Osteoblast (primary cell): ENCODE measurements around the gene RASSF1. TPM values are rescaled to one million over a fixed set of nuclear protein-coding genes. Genes with fewer than 3 reads are reported as not detected.
"Not testable (repeated sequence)": the region's sequence is repeated elsewhere in the genome, so short reads cannot be mapped to it uniquely, and the experiment has no call there.

Experiments
- DNase-seq: peaks from one replicate; pipeline ENCODE4 v3.0.0; 2011; ENCODE audit warnings: low spot score, mixed read lengths; ENCODE audit not compliant: insufficient read length; ENCODE audit errors: missing footprints
- H2AFZ ChIP-seq: 2 replicates; pipeline ENCODE4 v1.6.0; 2011; ENCODE audit warnings: mild to moderate bottlenecking, low read length
- H3K27ac ChIP-seq: 2 replicates; pipeline ENCODE4 v1.5.1; 2011; ENCODE audit warnings: mild to moderate bottlenecking, low read depth, low read length, moderate library complexity
- H3K27me3 ChIP-seq: 2 replicates; pipeline ENCODE4 v1.6.0; 2012; ENCODE audit warnings: mild to moderate bottlenecking, control low read depth, inconsistent platforms, low read length, moderate library complexity; ENCODE audit not compliant: insufficient read depth
- H3K36me3 ChIP-seq: 2 replicates; pipeline ENCODE4 v1.5.1; 2011; ENCODE audit warnings: mild to moderate bottlenecking, low read length, control low read depth, moderate library complexity; ENCODE audit not compliant: insufficient read depth
- H3K4me1 ChIP-seq: 2 replicates; pipeline ENCODE4 v1.5.1; 2011; ENCODE audit warnings: mild to moderate bottlenecking, low read length, control low read depth, moderate library complexity; ENCODE audit not compliant: insufficient read depth
- H3K4me2 ChIP-seq: 2 replicates; pipeline ENCODE4 v1.6.0; 2011; ENCODE audit warnings: mild to moderate bottlenecking, low read length; ENCODE audit not compliant: insufficient read depth
- H3K4me3 ChIP-seq: fragments of 200-600 bp; sonication (generic); 3 replicates; pipeline ENCODE4 v1.5.1; 2012; ENCODE audit warnings: mild to moderate bottlenecking, low read length, inconsistent platforms; ENCODE audit not compliant: insufficient read depth
- H3K79me2 ChIP-seq: 2 replicates; pipeline ENCODE4 v1.6.0; 2012; ENCODE audit warnings: mild to moderate bottlenecking, low read length, control low read depth, inconsistent platforms; ENCODE audit not compliant: insufficient read depth
- H3K9me3 ChIP-seq: 2 replicates; pipeline ENCODE4 v1.5.1; 2011; ENCODE audit warnings: low read depth, low read length, control low read depth
- H4K20me1 ChIP-seq: 2 replicates; pipeline ENCODE4 v1.6.0; 2012; ENCODE audit warnings: mild to moderate bottlenecking, low read length, control low read depth; ENCODE audit not compliant: insufficient read depth
- CTCF ChIP-seq: IDR thresholded peaks from 2 replicates; pipeline ENCODE4 v1.5.1; 2011; ENCODE audit warnings: mild to moderate bottlenecking, low read depth, low read length, moderate library complexity; ENCODE audit errors: extremely low read depth
- total RNA-seq: library from RNA; depleted of rRNA; stranded (reverse); fragments of >200 nt; gene quantifications from 2 replicates; pipeline ENCODE4 v1.2.3, GENCODE V29; 2012

RASSF1 gene
- total RNA-seq, 1 donor = 18.1 TPM

DNA sequence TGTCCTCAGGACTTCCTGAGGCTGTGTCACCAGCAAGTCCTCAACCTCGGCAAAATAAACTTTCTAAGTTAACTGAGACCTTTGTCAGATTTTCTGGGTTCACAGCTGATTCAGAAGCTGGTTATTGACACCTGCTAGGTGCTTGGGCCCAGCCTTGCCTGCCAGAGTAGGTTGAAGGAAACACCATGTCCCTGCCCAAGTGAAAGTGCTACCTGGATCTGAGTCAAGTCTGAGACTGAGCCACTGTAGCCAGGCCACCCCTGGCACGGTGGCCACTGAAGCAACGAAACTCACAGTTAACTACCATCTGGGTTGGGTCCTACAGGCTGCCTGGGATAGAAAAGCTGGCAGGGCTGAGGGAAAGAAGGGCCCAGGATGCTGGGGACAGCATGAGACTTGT lies 26.3 kb downstream of the RASSF1 start:
- Histone ChIP-seq H3K36me3 (peaks cover 23% of the 10 kb centered on the region), H3K4me2 (no peak overlapping the region), H3K79me2 (peaks cover 16% of the 10 kb centered on the region), H2AFZ (no peak overlapping the region), H3K9me3 (peaks cover 2% of the 10 kb centered on the region), H3K27me3 (no peaks in the 10 kb centered on the region), H3K4me3 (no peak overlapping the region), H3K4me1 (no peaks in the 10 kb centered on the region), H3K27ac (no peak overlapping the region), H4K20me1 (peaks cover 26% of the 10 kb centered on the region)
- TF ChIP-seq CTCF = no peak
- DNase-seq = no peak

DNA sequence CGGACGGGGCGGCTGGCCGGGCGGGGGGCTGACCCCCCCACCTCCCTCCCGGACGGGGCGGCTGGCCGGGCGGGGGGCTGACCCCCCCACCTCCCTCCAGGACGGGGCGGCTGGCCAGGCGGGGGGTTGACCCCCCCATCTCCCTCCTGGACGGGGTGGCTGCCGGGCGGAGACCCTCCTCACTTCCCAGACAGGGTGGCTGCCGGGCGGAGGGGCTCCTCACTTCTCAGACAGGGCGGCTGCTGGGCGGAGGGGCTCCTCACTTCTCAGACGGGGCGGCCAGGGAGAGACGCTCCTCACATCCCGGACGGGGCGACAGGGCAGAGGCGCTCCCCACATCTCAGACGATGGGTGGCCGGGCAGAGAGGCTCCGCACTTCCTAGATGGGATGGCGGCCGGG lies 28.6 kb downstream of the RASSF1 start:
- not testable (repeated sequence) for H3K4me3 ChIP-seq, H3K9me3 ChIP-seq, H3K4me1 ChIP-seq, DNase-seq, H3K79me2 ChIP-seq, H3K27me3 ChIP-seq, H3K4me2 ChIP-seq, H4K20me1 ChIP-seq, H3K36me3 ChIP-seq, H2AFZ ChIP-seq, H3K27ac ChIP-seq

DNA sequence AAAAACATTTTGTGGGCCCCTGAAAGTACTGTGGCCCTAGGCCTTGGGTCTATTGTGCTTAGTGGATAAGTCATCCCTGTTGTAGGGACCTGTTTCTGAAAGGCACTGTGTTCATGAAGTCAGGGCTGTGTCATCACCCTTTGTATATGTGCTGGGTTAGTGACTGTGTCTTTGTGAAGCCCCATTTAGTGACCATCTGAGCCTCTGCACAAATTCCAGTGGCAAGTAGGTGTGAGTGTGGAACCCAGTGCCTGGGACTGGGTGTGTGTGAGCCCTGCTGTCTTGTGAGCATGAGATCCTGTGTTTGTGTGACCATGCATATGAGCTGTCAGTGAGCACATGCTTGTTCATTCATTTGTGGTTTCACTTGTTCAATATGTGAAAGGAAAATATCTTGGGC lies 36.0 kb downstream of the RASSF1 start:
- H4K20me1 ChIP-seq = no peaks in the 10 kb centered on the region
- no peak overlapping the region for H3K4me2 ChIP-seq
- no peak overlapping the region for H3K27ac ChIP-seq
- H2AFZ ChIP-seq = no peak overlapping the region
- no peak overlapping the region for H3K4me3 ChIP-seq
- H3K27me3 ChIP-seq = no peaks in the 10 kb centered on the region
- H3K4me1 ChIP-seq = peaks cover 11% of the 10 kb centered on the region
- peaks cover 3% of the 10 kb centered on the region for H3K9me3 ChIP-seq
- DNase-seq = peak; percentile 87
- no peaks in the 10 kb centered on the region for H3K79me2 ChIP-seq
- no peak for TF ChIP-seq CTCF
- H3K36me3 ChIP-seq = no peaks in the 10 kb centered on the region

DNA sequence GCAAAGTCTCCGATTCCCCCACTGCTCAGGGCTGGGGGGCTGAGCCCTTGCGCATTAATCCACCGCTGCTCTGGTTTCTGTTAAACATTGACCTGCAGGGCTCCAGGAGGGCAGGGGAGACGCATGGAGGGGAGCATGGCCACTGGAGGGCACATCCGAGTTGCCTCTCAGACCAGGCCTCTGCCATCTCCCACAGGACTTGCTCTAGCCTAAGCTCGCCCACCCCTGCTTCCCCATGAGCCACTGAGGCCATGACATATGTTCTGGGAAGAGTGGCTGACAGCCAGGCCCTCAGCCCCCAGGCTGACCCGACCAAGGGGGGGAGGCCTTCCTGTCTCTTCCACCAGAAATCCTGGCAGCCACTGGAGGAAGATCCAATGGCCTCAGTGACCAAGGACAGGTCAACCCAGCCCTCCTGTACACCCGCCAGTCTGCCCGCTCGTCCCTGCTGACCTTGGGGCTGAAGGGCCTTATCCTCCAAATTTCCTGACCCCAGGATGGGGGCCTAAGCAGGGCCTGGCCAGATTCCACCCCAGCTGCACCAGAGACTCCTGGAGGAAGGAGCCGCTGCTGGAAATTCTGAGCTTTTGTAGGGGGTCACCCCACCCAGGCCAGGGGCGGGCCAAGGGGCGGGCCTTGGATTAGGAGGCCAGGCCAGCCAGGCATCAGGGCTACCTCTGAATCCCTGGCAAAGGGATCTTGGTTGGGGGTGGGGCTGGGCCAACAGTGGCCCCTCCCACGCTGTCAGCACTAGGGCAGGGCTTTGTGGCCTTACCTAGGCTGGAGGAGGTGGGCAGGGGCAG lies 37.4 kb downstream of the RASSF1 start, which contains the start of gene HYAL1:
HYAL1 (minus strand) TSS at position 562 of the 803 bp plus-strand sequence. CDS start 618 bp downstream, outside the sequence.
- Histone ChIP-seq H3K9me3 (no peaks in the 10 kb centered on the region), H3K4me2 (no peak within 1 kb of the TSS), H3K27me3 (no peaks in the 10 kb centered on the region), H3K27ac (no peak within 1 kb of the TSS), H3K79me2 (peaks cover 7% of the 10 kb centered on the region), H2AFZ (no peak within 1 kb of the TSS), H3K36me3 (no peaks in the 10 kb centered on the region), H3K4me1 (peaks cover 18% of the 10 kb centered on the region), H3K4me3 (no peak within 1 kb of the TSS), H4K20me1 (no peaks in the 10 kb centered on the region)
- TF ChIP-seq CTCF = peak; percentile 13
- DNase-seq = no peak
